Thoracic aorta (tissue), 2 donors: ENCODE measurements around the gene SPRYD3. TPM values are rescaled to one million over a fixed set of nuclear protein-coding genes. Genes with fewer than 3 reads are reported as not detected.
"Not testable (repeated sequence)": the region's sequence is repeated elsewhere in the genome, so short reads cannot be mapped to it uniquely, and the experiment has no call there.

Experiments used
- ATAC-seq: fragments of 150-250 bp; one replicate; pipeline ENCODE4 v1.8.0; 2017; ENCODE audit warnings: low read depth; ENCODE audit not compliant: insufficient number of reproducible peaks, low FRiP score
- DNase-seq: peaks from one replicate; pipeline ENCODE4 v3.0.0-alpha.2; 2020; ENCODE audit warnings: low spot score
- H3K27ac ChIP-seq, 2 donors: fragments of 200-600 bp; sonication (generic); 1 replicate in 1 of 2; 2 replicates in 1 of 2; pipeline ENCODE4 v1.5.1; 2016; ENCODE audit warnings: mild to moderate bottlenecking in 2 of 2, moderate library complexity in 2 of 2
- H3K27me3 ChIP-seq: fragments of 200-600 bp; sonication (generic); replicated peaks from 2 replicates; pipeline ENCODE4 v1.6.0; 2016; ENCODE audit warnings: mild to moderate bottlenecking; ENCODE audit not compliant: insufficient read depth
- H3K36me3 ChIP-seq: fragments of 200-600 bp; sonication (generic); one replicate; pipeline ENCODE4 v1.5.1; 2016
- H3K4me1 ChIP-seq, 2 donors: fragments of 200-600 bp; sonication (generic); 1 replicate in 1 of 2; 2 replicates in 1 of 2; pipeline versions ENCODE4 v1.5.1 to v1.6.0; 2016; ENCODE audit warnings: low read depth in 2 of 2, mild to moderate bottlenecking in 1 of 2; ENCODE audit not compliant: control insufficient read depth in 1 of 2
- H3K4me3 ChIP-seq: fragments of 200-600 bp; sonication (generic); 2 replicates; pipeline ENCODE4 v1.5.1; 2016; ENCODE audit warnings: mild to moderate bottlenecking
- H3K9me3 ChIP-seq: fragments of 200-600 bp; sonication (generic); 2 replicates; pipeline ENCODE4 v1.5.1; 2016
- CTCF ChIP-seq: fragments of 200-600 bp; sonication (generic); IDR thresholded peaks from one replicate; pipeline ENCODE4 v1.5.1; 2019; ENCODE audit warnings: antibody characterized with exemption
- total RNA-seq, 2 donors: library from RNA; depleted of rRNA; stranded (reverse); fragments of >200 nt; gene quantifications; one replicate each; pipeline versions ENCODE4 v1.1.0 to v1.2.3, GENCODE V29; 2016

SPRYD3 gene
- total RNA-seq, 2 donors from 2014 or later: 68.0 to 94.8 TPM

- DNase-seq: no peak
Observed at GRCh38 chr12:53031616-53032015, 47.6 kb downstream of the SPRYD3 start.

GRCh38 chr12:53027014-53027413 lies 52.2 kb downstream of the SPRYD3 start:
- H3K4me1 ChIP-seq, H3K27me3 ChIP-seq, H3K9me3 ChIP-seq, DNase-seq, H3K4me3 ChIP-seq, H3K27ac ChIP-seq, ATAC-seq: not testable (repeated sequence)
- H3K36me3 ChIP-seq: peaks cover 75% of the 10 kb centered on the region

More at GRCh38 chr12:53031616-53032015, 47.6 kb downstream of the SPRYD3 start:
- Histone ChIP-seq H3K27ac (no peak overlapping the region), H3K36me3 (peaks cover 65% of the 10 kb centered on the region), H3K4me3 (no peak overlapping the region), H3K27me3 (no peaks in the 10 kb centered on the region), H3K9me3 (no peaks in the 10 kb centered on the region), H3K4me1 (no peaks in the 10 kb centered on the region)
- ATAC-seq: no peak
- no peak for TF ChIP-seq CTCF

GRCh38 chr12:53025250-53025649 lies 53.9 kb downstream of the SPRYD3 start:
- no peak for DNase-seq
- H3K4me1 ChIP-seq: no peaks in the 10 kb centered on the region
- H3K4me3 ChIP-seq: no peak overlapping the region
- no peak for TF ChIP-seq CTCF
- H3K36me3 ChIP-seq: peaks cover 82% of the 10 kb centered on the region
- H3K27me3 ChIP-seq: no peaks in the 10 kb centered on the region
- ATAC-seq: no peak
- H3K27ac ChIP-seq: no peak overlapping the region
- no peaks in the 10 kb centered on the region for H3K9me3 ChIP-seq

- no peak for ATAC-seq
- DNase-seq: no peak
- TF ChIP-seq CTCF: no peak
- peaks cover 3 to 19% of the 10 kb centered on the region in 2 donors for H3K4me1 ChIP-seq
- no peak overlapping the region for H3K4me3 ChIP-seq
- H3K36me3 ChIP-seq: peaks cover 31% of the 10 kb centered on the region
- no peaks in the 10 kb centered on the region for H3K9me3 ChIP-seq
- H3K27ac ChIP-seq: no peak overlapping the region
- H3K27me3 ChIP-seq: no peaks in the 10 kb centered on the region
Observed at GRCh38 chr12:53014709-53015108, 64.5 kb downstream of the SPRYD3 start.

Other genes starting within 250 kb of the SPRYD3 start
- gene KRT79, start 245.1 kb downstream of the SPRYD3 start, total RNA-seq: not detected
- gene KRT78, start 230.4 kb downstream of the SPRYD3 start, total RNA-seq: not detected
- 100 to 1,000 TPM; 130 to 175 TPM for gene KRT8, start 174.3 kb downstream of the SPRYD3 start, total RNA-seq
- 10 to 100 TPM; 21.5 to 38.3 TPM for gene KRT18, start 130.3 kb downstream of the SPRYD3 start, total RNA-seq
- 100 to 1,000 TPM; 279 to 338 TPM for gene EIF4B, start 72.9 kb downstream of the SPRYD3 start, total RNA-seq
- gene TNS2, start 29.3 kb downstream of the SPRYD3 start, total RNA-seq: 100 to 1,000 TPM; 292 to 307 TPM
- gene IGFBP6, start 18.3 kb upstream of the SPRYD3 start, total RNA-seq: 1,000 to 10,000 TPM; 1,999 to 2,150 TPM
- gene SOAT2, start 24.1 kb upstream of the SPRYD3 start, total RNA-seq: under 1 TPM; 0.81 to 0.99 TPM
- gene ZNF740, start 101.3 kb upstream of the SPRYD3 start, total RNA-seq: 10 to 100 TPM; 22.2 to 28.4 TPM
- gene CSAD, start 101.5 kb upstream of the SPRYD3 start, total RNA-seq: 10 to 100 TPM; 70.8 to 89.5 TPM
- 1 to 10 TPM; 2.1 to 8.3 TPM for gene ITGB7, start 127.9 kb upstream of the SPRYD3 start, total RNA-seq
- 10 to 100 TPM; 25.7 to 37.5 TPM for gene RARG, start 152.8 kb upstream of the SPRYD3 start, total RNA-seq
- gene ESPL1, start 188.9 kb upstream of the SPRYD3 start, total RNA-seq: under 1 TPM; 0.78 to 0.95 TPM
- 100 to 1,000 TPM; 305 to 445 TPM for gene PFDN5, start 216.2 kb upstream of the SPRYD3 start, total RNA-seq
- 10 to 100 TPM; 23.4 to 49.4 TPM for gene MYG1, start 220.3 kb upstream of the SPRYD3 start, total RNA-seq
- 10 to 100 TPM; 43.2 to 64.2 TPM for gene AAAS, start 242.2 kb upstream of the SPRYD3 start, total RNA-seq